GM12872 (cell line): Measurements from ENCODE around the gene CEP85.

Experiments
- CTCF ChIP-seq: IDR thresholded peaks from 3 replicates; pipeline ENCODE4 v1.5.1; 2011; ENCODE audit warnings: low read depth, mild to moderate bottlenecking, low read length, moderate library complexity; ENCODE audit not compliant: insufficient read depth

Gene CEP85

DNA sequence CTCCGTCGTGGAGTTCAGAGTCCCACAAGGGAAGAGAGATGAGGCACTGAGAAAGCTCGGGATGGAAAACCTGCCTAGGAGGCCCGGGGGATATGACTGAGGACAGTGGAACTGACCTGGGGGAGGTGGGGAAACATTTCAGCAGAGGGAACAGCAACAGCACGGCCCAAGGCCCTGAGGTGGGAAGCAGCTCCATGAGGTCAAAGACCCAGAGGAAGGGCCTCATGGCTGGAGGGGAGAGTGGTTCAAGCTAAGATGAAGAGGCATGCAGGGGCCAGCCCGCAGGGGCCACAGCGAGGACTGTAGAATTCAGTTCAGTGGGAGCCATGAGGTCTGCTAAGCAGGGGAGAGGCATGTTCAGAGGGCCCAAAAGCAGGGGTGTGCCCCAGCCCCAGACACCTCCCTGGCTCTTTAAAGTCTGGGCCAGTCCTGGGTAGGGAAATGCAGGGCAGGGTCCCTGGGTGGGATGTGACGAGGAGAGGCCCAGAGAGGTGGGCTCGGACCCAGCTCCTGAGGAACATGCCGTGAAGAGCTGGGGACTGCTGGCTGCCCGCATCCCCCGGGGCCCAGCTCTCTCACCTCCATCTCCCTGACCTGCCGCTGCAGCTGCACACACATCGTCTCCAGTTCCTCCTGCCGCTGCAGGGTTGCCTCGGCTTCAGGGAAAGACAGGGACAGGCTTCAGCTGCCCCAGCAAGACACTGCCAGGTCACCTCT is 62.5 kb downstream of the CEP85 start:
- TF ChIP-seq CTCF: no peak

GRCh38 chr1:26297057-26297790 is 63.2 kb downstream of the CEP85 start:
- no peak for TF ChIP-seq CTCF

DNA sequence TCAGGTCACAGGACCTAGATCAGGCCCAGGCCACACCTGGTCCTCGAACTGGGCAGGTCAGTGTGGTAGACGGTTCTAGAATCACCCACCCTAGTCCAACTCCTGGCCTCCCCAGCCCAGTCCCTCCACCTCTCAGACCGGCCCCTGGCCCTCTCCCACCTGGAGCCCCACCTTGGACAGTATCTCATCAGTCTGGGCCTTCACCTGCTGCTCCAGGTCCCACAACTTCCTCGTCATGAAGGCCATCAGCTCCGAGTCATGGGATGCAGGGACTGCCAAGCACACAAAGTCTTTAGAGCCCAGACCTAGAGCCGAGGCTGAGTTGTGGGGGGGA is 63.8 kb downstream of the CEP85 start:
- TF ChIP-seq CTCF: no peak

- TF ChIP-seq CTCF: no peak
These were observed 66.7 kb downstream of the CEP85 start for GRCh38 chr1:26300578-26301275.

- TF ChIP-seq CTCF: no peak
These were observed 68.9 kb downstream of the CEP85 start for GRCh38 chr1:26302733-26303405.

DNA sequence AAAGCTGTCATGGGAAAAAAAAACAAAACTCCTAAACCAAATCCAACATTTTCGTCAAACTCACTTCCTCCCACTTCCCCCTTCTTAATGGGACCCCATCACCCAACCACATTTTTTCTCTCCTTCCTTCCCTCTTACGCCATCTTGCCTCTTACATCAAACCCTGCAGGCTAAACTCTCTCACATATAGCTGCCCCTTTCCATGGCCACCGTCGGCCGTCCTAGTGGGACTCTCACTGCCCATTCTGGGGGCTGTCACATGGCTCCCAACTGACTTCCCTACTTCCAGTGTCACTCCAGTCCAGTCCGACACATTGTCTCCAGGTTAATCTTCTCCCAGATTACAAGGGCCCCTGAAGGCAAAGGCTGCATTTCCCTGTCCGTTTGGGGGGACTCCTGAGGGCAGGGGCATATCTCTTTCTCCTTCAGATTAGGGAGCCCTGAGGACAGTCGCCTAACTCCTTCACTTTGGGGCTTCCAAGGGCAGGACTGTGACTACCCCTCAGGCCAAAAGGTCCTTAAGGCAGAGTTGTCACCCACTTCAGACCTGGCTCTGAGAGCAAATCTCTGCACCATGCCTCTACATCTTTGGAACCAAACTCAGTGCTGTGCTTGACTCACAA is 71.8 kb downstream of the CEP85 start:
- no peak for TF ChIP-seq CTCF
